Endometrium (tissue), 2 donors: Measurements from ENCODE around the gene DUSP10.

ENCODE experiments used
- FAIRE-seq: peaks from 2 replicates; lab custom pipeline; 2012; peaks lifted over from hg19 to GRCh38; lab: Jason Lieb, UNC
- donor health status: control.
- donor health status: control.

DUSP10 gene

DNA sequence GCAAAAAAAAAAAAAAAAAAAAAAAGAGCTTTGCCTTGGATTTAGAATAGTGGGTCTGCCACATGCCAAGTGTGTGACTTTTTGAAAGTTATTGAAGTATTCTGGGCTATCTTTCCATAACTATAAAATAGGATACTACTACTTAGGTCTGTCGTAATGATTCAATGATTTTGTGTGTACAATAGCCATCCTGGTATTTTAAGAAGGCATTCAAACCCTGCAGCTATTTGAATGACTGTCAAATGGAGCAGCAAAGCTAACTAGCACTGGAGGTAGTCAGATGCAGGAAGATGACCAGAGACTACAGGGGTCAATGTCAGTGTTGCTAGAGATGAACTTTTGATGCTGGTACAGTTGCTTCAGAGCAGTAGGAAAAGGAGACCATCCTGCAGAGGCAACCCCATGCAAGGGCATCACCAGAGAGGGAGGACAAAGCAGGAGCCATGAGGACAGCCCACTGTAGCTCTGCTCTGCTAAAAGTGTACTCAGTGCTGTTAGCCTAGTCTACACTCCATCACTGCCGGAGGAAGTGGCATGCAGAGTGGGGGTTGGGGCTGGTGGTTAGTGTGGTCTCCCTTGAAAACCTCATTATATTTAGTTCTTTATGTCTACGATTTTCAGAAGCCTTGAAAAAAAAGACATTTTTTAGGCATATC is 29.0 kb downstream of the DUSP10 start:
- FAIRE-seq = no peak

DNA sequence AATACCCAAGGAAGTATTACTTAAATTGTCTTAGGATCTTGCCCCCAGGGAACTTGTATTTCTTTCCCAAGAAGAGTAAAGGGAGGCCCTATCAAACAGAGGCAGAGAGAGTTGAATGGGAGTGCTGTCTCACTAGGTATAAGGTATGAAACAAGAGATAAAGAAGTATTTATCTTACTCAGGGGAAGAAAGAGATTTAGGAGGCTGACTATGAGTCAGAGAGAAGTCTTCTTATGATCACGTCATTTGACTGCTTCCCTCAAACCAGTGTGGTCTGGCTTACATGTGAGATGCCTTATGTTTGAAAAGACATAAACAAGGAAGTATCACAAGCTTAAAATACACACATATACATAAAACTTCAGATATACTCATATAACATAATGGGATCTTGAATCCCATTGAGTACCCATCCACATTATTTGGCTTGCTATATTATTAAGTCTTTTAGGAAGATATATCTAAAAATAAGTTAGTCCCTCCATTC is 29.6 kb downstream of the DUSP10 start:
- FAIRE-seq = no peak

DNA sequence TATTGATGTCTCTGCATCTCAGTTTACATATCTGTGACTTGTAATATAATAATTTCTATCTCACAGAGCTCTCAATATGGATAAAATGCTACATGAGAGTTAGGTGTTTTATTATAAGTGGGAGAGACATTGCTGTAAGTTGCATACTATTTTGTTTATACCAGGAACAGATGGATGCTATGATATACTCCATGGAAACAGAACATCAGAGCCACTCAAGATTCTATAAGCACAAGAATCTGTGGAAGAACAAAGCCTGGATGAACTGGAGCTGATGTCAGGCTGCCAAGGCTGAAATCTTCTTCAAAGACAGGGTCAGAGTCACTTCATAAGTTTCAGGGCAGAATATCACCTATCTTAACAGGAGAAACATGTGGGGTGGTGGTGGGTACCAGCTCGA is 30.2 kb downstream of the DUSP10 start:
- no peak for FAIRE-seq

DNA sequence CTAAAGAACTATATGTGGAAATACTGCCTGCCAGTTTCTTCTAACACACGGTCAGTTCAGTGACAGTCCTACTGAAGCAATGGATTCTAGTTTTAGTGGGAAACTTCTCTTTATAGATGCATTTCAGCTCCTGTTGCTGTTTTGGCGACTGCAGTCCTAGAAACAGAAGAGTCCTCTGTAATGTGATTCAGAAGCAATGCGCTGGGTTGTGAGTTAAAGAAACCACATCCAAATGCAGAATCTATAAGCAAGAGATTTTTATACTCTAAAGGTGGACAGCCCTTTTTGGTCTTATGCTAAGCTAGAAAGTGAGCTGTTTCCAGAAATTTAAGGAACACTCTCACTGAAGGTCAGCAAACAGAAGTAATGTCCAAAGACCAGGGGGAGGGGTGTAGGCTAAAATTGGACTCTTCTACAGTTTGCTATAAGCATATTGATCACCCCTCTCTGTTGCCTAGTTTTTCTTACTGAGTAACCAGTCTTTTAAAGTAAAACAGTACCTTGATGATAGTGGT is 30.8 kb downstream of the DUSP10 start:
- no peak for FAIRE-seq

DNA sequence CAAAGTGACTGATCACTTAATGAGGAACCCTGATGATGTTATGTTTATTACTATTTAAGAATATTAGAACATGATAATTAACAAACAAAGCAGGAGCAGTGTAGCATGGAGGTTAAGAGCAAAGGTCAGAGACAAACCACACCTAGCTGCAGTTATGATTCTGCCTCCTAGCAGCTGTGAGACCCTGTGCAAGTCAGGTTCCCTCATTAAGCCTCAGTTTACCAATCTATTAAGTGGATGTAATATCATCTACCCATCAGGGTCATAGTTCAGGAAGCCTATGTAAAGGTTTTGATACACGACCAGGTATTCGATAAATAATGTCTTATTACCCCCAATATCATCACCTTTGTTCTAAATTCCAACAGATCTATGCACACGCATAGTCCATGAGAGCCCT is 32.0 kb downstream of the DUSP10 start:
- FAIRE-seq = no peak

DNA sequence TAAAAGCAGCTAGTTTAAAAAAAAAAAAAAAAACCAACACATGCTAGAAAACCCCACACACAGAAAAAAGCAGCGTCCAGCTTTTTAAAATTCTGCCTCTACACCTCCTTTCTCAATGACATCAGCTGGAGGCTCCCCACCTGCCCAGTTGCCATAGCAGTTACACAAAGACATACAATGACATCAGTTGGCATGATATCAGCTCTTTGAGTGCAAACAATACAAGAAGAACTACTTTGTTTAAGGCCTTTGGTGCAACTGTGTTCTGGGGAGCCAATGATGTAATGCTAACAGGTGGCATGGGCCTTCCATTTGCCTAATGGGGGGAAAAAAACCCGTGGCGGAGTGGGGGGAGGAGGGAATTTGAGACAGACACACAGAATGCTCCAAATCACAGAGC is 32.9 kb downstream of the DUSP10 start:
- FAIRE-seq = no peak

DNA sequence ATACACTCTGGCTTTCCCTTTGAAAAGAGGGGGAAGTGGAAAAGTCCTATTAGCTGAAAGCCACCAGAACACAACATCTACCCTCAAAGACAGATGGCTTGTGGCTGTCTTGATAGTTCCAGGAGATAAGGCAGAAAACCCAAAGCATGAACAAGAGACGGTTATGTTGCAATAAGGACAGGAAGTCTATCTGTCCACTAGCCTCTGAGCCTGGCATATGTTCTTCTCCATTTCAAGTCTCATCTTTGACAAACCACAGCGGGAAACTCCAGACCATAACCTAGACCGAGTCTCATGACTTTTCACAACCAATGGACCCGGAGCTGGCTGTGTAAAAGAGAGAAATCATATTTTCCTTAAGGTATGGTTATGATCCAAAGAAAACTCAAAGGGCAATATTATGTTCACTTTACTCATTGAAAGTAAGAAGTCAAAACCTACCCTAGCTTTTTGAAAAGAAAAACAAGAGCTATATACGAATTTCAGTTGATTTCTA is 33.8 kb downstream of the DUSP10 start:
- no peak for FAIRE-seq

DNA sequence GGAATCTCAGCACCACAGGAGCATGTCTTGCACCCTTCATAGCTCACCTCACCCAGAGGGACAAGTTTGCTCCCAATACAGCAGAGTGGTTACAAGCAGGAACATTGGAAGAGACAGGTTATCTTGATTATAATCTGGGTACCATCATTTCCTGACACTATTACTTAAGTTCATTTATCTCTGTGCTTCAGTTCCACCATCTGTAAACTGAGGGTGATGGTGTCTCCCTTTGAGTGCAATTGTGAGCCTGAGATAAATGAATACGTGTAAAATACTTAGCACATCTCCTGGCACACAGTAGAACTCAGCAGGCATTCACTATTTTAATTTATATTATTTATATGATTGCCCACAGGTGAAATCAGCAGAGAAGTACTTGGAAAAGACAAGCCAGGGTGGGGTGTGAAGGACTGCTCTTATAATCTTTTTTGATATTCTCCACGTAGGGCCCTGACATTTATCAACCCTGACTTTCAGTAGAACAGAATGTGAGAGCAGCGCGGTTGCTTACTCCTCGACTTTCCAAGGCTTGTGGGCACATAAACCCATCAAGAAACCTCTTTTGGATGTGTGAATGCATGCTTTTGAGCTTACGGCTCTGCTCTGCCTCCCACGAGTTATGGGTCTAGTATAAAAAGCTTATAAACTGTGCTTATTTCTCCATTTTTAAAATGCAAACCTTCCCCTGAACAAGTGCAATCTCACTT is 34.9 kb downstream of the DUSP10 start:
- no peak for FAIRE-seq

DNA sequence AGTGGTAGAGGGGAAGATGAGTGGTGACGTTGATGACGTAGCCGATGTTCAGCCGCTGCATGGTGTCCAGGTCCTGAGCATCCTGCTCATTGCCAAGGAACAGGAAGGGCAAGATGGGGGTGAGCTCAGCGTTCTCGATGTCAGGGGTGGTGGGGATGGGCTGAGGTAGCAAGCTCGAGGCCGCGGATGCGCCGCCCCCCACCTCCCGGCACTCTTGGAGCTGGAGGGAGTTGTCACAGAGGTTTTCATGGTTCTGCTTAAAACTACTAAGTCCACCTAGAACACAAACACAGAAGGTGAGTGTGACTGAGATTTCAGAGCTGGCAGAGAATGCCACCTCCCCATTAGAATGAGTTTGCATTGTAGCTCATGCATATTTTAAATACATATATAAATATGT is 35.7 kb downstream of the DUSP10 start:
- FAIRE-seq = no peak

DNA sequence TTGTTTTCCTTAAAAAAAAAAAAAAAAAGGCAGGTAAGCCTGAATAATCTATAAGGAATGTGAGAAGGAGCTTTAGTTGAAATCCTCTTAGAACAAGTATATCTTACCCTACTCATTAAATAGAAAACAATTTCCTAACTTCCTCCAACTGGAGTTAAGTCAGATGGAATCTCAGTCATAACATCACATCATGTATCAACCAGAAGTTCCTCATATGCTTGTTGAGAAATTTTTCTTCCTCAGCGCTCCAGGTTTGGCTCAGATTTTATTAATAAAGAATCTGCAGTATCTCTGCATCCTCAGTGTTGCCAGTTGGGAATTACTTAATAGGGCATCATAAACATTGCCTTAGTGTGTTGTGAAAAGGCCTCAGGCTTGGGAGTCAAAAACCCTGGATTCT is 37.6 kb downstream of the DUSP10 start:
- FAIRE-seq = no peak

DNA sequence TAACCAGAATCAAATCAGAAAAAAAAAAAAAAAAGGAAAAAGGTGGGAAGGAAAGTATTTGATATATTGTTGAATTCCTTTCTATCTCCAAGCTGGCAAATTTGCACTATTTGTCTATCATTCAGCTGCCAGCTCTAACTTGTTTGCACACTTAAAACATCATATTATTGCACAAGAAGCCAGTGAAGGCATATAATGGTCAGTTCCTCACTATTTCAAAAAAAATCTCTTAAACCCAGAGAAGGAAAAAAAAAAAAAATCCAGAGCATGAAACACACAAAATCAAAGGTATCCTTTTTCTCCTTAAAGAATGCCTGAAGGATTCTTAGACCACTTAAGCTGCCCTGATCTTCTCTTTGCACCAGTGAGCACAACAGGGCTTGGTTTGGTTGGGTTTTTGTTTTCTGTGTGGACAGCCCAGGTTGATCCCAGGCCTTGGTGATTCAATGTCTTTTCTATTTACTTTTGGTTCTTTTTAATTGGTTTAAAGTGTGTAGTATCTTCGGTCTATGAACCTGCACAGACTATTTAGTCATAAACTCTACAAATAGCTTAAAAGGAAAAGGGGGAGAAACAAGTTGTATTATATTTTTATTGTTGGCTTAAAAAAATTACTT is 40.2 kb downstream of the DUSP10 start:
- FAIRE-seq = no peak

DNA sequence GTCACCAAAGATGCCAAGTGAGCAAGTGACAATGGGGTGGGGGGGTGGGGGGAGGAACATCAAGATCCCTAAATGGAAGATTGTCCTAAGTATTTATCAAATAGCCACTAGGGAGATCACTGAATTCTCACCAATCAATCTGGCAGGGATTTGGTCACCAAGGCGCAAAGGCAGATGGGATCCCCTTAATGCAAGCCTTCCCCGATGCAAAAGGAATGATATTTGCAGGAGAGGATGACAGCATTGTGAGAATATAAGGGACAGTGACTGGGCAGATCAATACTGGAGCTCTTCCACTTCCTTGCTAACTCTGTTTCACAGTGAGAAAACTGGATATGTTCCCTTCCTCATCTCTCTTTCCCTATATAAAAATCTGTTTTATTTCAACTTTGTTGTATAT is 40.9 kb downstream of the DUSP10 start:
- FAIRE-seq = no peak

DNA sequence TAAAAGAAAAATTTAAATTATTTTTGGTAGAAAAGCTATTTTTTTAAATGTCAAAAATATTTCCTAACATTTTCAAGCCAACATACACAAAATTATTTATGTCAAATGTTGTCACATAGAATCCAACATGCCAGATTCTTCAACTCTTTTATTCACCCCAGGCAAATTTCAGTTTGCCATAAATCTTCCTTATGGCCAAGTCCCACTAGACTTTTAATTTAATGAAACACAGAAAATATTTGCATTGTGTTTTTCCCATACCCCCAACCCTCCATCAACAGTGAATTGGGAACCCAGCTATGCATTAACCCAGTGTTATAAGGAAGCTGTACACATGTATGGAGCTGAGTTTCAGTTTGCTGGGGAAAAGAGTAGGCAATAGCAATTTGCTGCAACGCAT is 41.4 kb downstream of the DUSP10 start:
- FAIRE-seq = no peak

DNA sequence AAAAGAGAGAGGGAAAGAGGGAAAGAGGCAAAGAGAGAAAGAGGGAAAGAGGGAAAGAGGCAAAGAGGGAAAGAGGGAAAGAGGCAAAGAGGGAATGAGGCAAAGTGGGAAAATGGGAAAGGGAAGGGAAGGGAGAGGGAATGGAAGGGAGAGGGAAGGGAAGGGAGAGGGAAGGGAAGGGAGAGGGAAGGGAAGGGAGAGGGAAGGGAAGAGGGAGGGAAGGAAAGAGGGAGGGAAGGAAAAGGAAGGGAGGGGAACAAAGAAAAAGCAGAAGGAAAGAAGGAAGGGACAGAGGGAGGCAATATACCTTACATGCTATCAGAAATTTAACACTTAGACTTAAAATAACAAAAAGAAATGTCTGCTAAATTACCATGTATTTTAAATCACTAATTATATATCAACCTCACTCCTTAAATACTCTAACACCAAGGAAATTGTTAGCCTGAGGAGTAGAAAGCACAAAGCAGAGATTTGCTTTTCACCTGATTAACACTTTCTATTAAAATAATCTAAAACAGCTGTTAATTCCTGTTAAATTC is 41.8 kb downstream of the DUSP10 start:
- no peak for FAIRE-seq

DNA sequence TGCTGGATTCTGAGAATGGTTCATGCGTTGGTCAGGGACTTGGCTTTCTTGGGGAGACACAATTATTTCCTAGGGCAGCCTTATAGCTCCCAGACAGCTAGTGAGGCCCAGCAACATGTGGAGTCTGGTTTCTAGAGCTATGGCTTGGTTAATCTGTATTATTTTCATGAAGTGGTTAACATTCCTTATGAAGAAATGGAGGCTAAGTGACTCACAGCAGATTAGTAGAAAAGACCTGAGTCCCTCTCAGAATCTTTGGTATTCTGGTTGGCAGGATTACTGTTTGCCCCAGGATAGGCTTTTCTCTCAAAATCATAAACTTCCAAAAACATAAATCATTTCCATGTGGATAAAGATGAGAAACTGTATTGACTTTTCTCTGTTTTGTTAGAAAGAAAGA is 42.3 kb downstream of the DUSP10 start:
- no peak for FAIRE-seq

DNA sequence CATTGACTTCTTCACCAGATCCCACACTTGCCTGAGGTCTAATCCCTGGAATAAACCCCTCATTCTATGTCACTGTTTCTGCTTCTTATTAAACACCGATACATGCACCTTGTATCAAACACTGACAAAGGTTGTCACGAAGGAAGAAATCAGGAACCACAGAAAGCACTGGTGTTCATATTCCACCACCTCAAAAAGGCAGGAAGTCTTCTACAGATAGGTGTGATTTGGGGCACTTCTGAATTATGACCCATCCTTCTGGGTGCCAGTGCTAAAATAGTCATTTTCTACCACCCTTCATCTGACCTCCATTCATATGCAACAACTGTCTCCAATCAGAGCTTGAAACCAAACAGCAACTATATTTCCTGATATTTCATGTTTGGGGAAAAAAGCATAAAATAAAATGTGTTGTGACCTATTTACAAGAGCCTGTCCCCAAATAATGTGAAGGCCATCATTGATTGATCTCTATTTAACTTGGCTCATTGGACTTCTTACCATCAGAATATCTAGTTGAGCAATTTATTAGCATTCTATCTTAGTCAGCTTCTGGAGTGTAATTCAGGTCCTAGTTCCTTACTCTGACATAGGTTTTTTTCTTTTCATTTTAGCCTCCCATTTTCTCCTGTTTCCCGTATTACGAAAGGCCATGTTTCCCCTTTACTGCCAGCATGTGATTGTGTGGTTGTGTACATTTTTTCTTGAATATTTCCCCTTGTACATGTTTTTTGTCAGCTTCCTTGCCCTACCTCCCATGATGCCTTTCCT is 43.1 kb downstream of the DUSP10 start:
- no peak for FAIRE-seq

DNA sequence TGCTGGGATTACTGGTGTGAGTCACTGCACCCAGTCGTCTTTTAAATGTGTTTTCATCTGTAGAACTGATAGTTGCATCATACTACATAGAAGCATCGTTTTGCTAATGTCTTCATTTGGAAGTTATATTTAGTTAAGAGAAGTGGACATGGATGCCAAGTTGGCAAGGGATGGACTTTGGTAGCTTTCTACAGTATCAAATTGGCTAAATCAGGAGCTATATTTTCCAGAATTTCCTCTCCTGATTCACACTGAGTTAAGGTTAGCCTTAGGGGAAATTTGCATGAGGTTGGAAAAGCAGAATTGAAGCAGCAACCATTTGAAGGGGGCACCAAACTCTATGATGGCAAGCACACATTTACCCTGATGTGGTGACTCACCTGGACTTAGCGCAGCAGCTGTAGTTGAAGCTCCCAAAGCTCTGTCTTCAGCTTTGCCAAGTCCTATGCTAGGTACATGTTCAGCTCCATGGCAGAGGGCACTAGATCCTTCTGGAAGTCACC is 43.9 kb downstream of the DUSP10 start:
- FAIRE-seq = no peak

DNA sequence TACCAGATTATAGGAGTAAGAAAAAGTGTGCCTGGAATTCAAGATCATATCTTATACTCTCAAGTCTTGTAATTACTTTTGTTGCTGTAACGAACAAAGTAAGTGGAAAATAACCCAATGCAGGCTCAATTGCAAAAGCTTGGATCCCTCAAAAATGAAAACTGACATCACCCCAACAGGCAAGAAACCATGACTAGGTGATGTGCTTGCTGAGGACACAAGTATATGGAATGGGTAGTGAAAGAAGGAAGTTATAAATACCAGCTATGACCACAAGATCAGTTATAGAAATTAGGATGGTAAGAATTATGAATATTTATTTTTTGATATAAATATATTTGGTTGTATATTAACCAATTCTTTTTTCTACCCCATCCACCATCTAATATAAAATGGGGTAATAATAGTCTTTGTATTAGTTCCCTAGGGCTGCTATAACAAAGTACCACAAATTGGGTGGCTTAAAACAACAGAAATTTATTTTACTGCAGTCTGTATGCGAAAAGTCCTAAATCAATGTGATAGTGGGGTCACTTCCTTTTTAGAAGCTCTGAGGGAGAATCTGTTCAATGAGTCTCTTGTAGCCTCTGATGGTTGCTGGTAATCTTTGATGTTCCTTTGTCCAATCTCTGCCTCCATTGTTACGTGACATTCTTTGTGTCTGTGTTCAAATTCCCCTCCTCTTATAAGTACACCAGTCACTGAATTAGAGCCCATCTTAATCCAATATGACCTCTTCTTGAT is 45.0 kb downstream of the DUSP10 start:
- FAIRE-seq = no peak

DNA sequence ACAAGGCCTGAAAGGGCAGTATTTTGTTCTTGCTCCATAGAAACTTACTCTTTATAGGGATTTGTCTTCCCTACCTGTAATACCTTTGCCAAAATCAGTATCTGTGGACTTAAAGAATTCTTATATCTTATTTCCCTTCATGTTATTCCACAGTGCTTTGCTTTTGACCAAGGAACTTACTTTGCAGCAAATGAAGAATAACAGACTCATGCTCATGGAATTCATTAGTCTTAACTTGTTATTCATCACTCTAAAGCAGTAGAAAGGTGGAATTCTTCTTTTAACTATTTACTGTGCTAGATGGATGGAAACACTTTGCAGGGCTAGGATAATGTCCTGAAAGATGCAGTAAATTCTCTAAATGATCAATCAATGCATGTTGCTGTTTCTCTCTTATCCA is 45.9 kb downstream of the DUSP10 start:
- FAIRE-seq = no peak

DNA sequence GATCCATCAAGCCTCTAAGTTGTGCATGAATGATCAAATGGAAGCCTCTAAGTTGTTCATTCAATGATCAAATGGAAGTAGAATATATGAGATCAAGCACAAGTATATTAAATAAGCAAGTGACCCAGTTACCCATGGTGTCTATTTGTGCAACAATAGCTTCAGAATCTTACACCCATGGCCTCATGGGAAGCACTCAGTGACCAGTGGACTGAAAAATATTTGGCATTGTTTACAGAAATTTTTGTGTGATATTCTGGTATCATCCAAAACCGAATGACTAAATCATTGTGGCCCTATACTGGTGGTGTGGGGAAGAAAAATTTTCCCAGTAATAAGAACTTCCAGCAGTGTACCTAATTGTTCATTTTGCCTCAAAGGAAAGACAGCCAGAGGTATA is 46.6 kb downstream of the DUSP10 start:
- no peak for FAIRE-seq

DNA sequence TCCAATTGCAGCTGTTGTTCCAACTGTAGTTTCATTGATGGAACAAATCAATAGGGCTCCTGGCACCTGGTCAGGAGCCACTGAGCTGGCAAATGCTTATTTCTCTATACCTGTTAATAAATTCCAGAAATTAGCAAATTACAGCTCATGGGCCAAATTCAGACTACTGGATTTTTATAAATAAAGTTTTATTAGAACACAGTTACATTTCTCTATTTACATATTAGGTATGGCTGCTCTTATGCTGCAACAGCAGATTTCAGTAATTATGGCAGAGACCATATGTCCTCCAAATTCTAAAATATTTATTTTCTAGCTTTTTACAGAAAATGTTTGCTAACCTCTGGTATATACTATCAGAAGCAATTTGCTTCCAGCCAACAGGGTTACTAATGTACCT is 47.8 kb downstream of the DUSP10 start:
- no peak for FAIRE-seq
